GM21390 (cell line): Measurements from ENCODE around the gene RNF7.
"Not testable (repeated sequence)": the region's sequence is repeated elsewhere in the genome, so short reads cannot be mapped to it uniquely, and the experiment has no call there.

ENCODE experiments used
- ATAC-seq: cut with Tn5 transposase; IDR thresholded peaks from one replicate; pipeline ENCODE4 v1.9.1; 2021; ENCODE audit not compliant: unreplicated experiment

The RNF7 gene

DNA sequence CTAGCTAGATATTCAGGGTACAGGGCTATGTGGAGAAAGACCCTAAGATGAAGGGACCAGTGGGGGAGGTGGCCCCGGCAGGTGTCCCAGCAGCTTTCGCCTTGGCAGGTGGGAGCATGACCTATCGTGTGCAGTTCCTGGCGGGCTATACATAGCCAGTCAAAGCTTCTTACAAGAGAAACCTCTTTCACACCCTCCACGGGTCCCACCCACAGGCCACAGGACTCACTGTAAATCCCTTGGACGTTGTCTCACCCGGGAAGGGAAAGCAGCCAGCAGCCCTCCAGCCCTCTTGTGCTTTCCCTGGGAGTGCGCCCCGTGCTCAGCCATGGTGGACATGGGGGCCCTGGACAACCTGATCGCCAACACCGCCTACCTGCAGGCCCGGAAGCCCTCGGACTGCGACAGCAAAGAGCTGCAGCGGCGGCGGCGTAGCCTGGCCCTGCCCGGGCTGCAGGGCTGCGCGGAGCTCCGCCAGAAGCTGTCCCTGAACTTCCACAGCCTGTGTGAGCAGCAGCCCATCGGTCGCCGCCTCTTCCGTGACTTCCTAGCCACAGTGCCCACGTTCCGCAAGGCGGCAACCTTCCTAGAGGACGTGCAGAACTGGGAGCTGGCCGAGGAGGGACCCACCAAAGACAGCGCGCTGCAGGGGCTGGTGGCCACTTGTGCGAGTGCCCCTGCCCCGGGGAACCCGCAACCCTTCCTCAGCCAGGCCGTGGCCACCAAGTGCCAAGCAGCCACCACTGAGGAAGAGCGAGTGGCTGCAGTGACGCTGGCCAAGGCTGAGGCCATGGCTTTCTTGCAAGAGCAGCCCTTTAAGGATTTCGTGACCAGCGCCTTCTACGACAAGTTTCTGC is 40.1 kb downstream of the RNF7 start:
- no peak for ATAC-seq

GRCh38 chr3:141779667-141780066 is 41.6 kb downstream of the RNF7 start:
- no peak for ATAC-seq

- no peak for ATAC-seq
Observed at GRCh38 chr3:141782386-141782932, 44.4 kb downstream of the RNF7 start.

DNA sequence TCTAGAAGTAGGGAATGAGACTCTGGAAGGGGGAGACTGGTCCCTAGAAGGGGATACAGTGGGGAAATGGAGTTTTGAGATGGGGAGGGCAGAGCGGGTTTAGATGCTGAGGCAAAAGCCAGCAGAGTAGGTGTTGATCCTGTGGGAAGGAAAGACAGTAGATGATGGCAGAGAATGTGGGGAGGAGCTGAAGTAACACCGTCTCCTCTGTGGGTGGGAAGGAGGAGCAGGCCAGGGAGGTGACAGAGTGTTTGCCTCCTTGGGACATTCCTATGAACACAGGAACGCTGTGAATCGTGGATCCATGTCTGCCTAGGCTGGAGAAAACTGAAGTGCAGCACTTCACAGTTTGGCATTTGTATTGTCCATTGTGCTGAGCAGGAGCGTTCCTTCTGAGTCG is 45.5 kb downstream of the RNF7 start:
- no peak for ATAC-seq

- no peak for ATAC-seq
Observed at GRCh38 chr3:141784096-141784495, 46.0 kb downstream of the RNF7 start.

DNA sequence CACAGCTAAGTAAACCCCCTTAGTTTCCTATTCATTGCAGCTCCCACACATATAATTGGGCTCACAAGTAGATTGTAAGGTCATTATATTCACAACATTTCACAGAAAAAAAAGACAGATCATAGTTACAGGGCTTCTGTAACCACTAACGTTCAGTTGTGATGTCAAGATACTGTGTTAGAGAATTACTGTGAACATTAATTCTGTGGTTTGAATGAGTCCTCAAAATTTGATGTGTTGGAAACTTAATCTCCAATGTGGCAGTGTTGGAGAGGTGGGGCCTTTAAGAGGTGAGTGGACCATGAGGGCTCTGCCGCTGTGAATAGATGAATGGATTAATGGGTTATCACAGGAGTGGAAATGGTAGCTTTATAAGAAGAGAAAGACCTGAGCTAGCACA is 46.4 kb downstream of the RNF7 start:
- no peak for ATAC-seq

- no peak for ATAC-seq
Observed at GRCh38 chr3:141788149-141788548, 50.1 kb downstream of the RNF7 start.

GRCh38 chr3:141788750-141789149 is 50.7 kb downstream of the RNF7 start:
- not testable (repeated sequence) for ATAC-seq

DNA sequence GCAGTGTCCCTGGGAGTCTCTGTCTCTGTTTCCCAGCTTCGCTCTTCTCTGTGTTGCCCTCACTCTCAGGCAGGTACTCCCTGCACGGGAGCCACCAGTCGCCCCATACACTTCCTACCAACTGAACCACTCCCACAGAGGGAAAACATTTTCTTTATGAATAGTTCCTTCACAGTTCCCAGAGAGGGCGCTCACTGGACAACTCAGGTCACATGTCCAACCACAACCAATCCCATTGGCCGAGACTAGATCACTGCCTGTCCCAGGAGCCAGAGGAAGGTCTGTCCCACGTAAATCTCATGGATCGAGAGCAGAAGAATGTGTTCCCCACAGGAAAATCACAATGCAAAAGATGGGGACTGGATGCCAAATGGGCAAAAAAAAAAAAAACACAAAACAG is 51.2 kb downstream of the RNF7 start:
- no peak for ATAC-seq

- ATAC-seq: no peak
Observed at GRCh38 chr3:141790171-141790570, 52.1 kb downstream of the RNF7 start.

DNA sequence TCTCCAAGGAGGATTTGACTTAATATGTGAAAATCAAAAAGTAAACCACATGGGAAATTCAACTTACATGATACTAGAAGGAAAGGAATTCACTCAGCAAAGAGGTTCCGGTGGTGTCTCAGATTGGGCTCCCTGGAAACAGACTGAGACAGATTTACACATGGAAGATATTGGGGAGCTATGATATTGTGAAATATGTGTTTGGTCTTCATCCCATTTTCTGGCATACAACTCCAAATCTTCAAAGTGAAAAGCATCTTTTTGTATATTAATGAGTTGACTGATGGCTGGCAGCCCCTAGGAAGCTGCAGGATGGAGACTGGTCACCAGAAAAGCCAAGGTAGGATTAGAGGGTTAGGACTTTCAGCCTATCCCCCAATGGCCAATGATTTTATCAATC is 54.4 kb downstream of the RNF7 start:
- no peak for ATAC-seq

- no peak for ATAC-seq
Observed at GRCh38 chr3:141793476-141794260, 55.6 kb downstream of the RNF7 start.

GRCh38 chr3:141795276-141795675 is 57.2 kb downstream of the RNF7 start:
- no peak for ATAC-seq

DNA sequence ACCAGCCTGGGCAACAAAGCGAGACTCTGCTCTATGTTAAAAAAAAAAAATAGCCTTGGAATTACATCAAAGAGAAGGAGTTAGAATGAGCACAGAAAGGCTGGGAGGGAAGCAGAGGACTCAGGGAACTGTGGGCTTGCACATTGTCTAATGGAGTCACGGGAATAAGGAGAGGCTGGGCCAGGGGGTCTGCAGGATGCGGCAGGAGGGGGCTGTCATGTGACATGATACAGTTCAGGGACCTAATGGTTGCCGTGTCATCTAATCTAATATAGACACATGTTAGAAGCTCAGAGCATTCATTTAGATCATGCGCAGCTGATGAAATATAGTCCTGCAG is 57.6 kb downstream of the RNF7 start:
- no peak for ATAC-seq

DNA sequence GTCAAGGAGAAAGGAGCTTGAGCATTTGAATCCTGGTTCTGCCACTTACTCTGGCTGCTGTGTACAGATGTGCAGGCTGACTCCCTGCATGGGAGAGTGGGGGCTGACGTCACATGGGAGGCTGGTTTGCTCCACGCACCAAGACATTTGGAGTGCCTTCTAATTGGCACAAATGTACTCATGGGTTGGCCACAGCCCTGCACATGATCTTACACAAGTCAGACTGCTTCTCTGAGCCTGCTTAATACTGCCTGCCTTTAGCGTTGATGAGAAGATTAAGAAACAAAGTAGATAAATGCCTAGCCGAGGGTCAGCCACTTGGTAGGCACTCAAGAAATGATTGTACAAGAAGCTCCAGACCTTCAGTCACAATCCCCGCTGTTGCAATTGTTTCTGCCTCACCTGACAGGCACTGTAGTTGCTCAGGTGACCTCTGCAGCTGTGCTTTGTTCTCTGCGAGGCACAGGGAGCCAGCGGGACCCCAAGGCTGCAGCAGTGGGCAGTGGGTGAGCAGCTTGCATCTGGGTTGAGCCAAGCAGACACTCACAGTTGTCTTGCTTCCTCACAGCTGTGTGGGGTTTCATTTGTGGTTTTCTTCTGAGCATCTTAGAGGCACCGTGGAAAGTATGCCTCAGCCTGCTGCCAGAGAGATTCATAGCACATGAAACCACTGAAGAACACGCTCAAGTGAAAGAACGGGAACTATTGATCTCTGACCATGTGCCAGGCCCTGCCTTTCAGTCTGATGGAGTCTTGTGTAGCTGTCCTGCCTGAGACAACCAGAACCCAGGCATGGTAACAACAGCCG is 58.2 kb downstream of the RNF7 start:
- ATAC-seq: peak; percentile 97
